H9 (cell line): Measurements from ENCODE around the gene ADGRG7. TPM values are rescaled to one million over a fixed set of nuclear protein-coding genes. Genes with fewer than 3 reads are reported as not detected.

Source experiments
- DNase-seq: peaks from one replicate; pipeline ENCODE4 v3.0.0-alpha.2; 2017
- H2AFZ ChIP-seq: one replicate; pipeline ENCODE4 v1.6.1; 2013; ENCODE audit warnings: mild to moderate bottlenecking, low read length, control low read depth, moderate library complexity
- H2AK5ac ChIP-seq: 2 replicates; pipeline ENCODE4 v1.6.1; 2013; ENCODE audit warnings: low read length, control low read depth, mixed read lengths; ENCODE audit not compliant: insufficient read length
- H2BK120ac ChIP-seq: one replicate; pipeline ENCODE4 v1.6.1; 2013; ENCODE audit warnings: low read depth, mild to moderate bottlenecking, low read length, control low read depth, inconsistent platforms; ENCODE audit not compliant: poor library complexity, severe bottlenecking
- H2BK12ac ChIP-seq: 2 replicates; pipeline ENCODE4 v1.6.1; 2013; ENCODE audit warnings: low read length, control low read depth, mixed read lengths, low read depth; ENCODE audit not compliant: insufficient read length
- H2BK15ac ChIP-seq: 2 replicates; pipeline ENCODE4 v1.6.1; 2013; ENCODE audit warnings: low read depth, low read length, control low read depth
- H2BK20ac ChIP-seq: one replicate; pipeline ENCODE4 v1.6.1; 2013; ENCODE audit warnings: low read depth, mild to moderate bottlenecking, low read length, control low read depth, inconsistent platforms; ENCODE audit not compliant: poor library complexity, severe bottlenecking
- H2BK5ac ChIP-seq: 2 replicates; pipeline ENCODE4 v1.6.1; 2013; ENCODE audit warnings: low read length, control low read depth, mixed read lengths; ENCODE audit not compliant: insufficient read length
- H3K14ac ChIP-seq: 2 replicates; pipeline ENCODE4 v1.6.1; 2013; ENCODE audit warnings: low read length, control low read depth; ENCODE audit not compliant: insufficient read depth
- H3K18ac ChIP-seq: 2 replicates; pipeline ENCODE4 v1.6.1; 2013; ENCODE audit warnings: low read depth, mild to moderate bottlenecking, mixed read lengths, low read length, control low read depth; ENCODE audit not compliant: insufficient read length
- H3K23ac ChIP-seq: 2 replicates; pipeline ENCODE4 v1.6.1; 2013; ENCODE audit warnings: low read length, control low read depth, mixed read lengths, low read depth; ENCODE audit not compliant: insufficient read length
- H3K23me2 ChIP-seq: 2 replicates; pipeline ENCODE4 v1.6.1; 2013; ENCODE audit warnings: low read depth, mild to moderate bottlenecking, mixed read lengths, low read length, control low read depth; ENCODE audit not compliant: insufficient read length, poor library complexity, severe bottlenecking
- H3K27ac ChIP-seq: 2 replicates; pipeline ENCODE4 v1.5.1; 2013; ENCODE audit warnings: low read length, control low read depth, mixed read lengths, low read depth; ENCODE audit not compliant: insufficient read length
- H3K27me3 ChIP-seq: 2 replicates; pipeline ENCODE4 v1.6.1; 2013; ENCODE audit warnings: low read length, control low read depth, inconsistent platforms; ENCODE audit not compliant: insufficient read depth
- H3K4ac ChIP-seq: 2 replicates; pipeline ENCODE4 v1.6.1; 2013; ENCODE audit warnings: low read depth, mild to moderate bottlenecking, control low read depth, inconsistent platforms, low read length, moderate library complexity
- H3K4me1 ChIP-seq: 2 replicates; pipeline ENCODE4 v1.6.1; 2013; ENCODE audit warnings: low read length, control low read depth, inconsistent platforms; ENCODE audit not compliant: insufficient read depth
- H3K4me2 ChIP-seq: 2 replicates; pipeline ENCODE4 v1.6.1; 2013; ENCODE audit warnings: low read length, control low read depth, mixed read lengths; ENCODE audit not compliant: insufficient read length, insufficient read depth
- H3K56ac ChIP-seq: 2 replicates; pipeline ENCODE4 v1.6.1; 2013; ENCODE audit warnings: low read depth, mild to moderate bottlenecking, mixed read lengths, low read length, control low read depth; ENCODE audit not compliant: insufficient read length
- H3K79me1 ChIP-seq: 2 replicates; pipeline ENCODE4 v1.6.1; 2013; ENCODE audit warnings: low read depth, mild to moderate bottlenecking, moderate library complexity, low read length, control low read depth, inconsistent platforms; ENCODE audit not compliant: insufficient read depth, poor library complexity, severe bottlenecking
- H3K79me2 ChIP-seq: 2 replicates; pipeline ENCODE4 v1.6.1; 2013; ENCODE audit warnings: low read length, control low read depth, inconsistent platforms; ENCODE audit not compliant: insufficient read depth
- H3K9ac ChIP-seq: 2 replicates; pipeline ENCODE4 v1.6.1; 2013; ENCODE audit warnings: low read length, control low read depth, mixed read lengths; ENCODE audit not compliant: insufficient read length; ENCODE audit errors: extremely low read depth
- H3K9me3 ChIP-seq: one replicate; pipeline ENCODE4 v1.6.1; 2013; ENCODE audit warnings: low read depth, low read length, inconsistent platforms; ENCODE audit not compliant: control insufficient read depth
- H3T11ph ChIP-seq: one replicate; pipeline ENCODE4 v1.6.1; 2013; ENCODE audit warnings: mild to moderate bottlenecking, low read length, control low read depth, inconsistent platforms
- H4K20me1 ChIP-seq: one replicate; pipeline ENCODE4 v1.6.1; 2013; ENCODE audit not compliant: control insufficient read depth, insufficient read length, insufficient read depth
- H4K5ac ChIP-seq: 2 replicates; pipeline ENCODE4 v1.6.1; 2013; ENCODE audit warnings: low read depth, mild to moderate bottlenecking, mixed read lengths, low read length, control low read depth; ENCODE audit not compliant: insufficient read length
- H4K8ac ChIP-seq: replicated peaks from 2 replicates; pipeline ENCODE4 v1.6.1; 2013; ENCODE audit warnings: low read length, control low read depth, mixed read lengths, low read depth; ENCODE audit not compliant: insufficient read length
- H4K91ac ChIP-seq: 2 replicates; pipeline ENCODE4 v1.6.1; 2013; ENCODE audit warnings: low read depth, mild to moderate bottlenecking, moderate library complexity, mixed read lengths, low read length, control low read depth; ENCODE audit not compliant: insufficient read length
- H3K27ac Mint-ChIP-seq, 3 experiments: 2 replicates in 2 of 3; 3 replicates in 1 of 3; pipeline ENCODE4 v1.8.0; 2020 to 2021; ENCODE audit warnings: mixed read lengths in 3 of 3, mild to moderate bottlenecking in 1 of 3, moderate library complexity in 1 of 3
- H3K27me3 Mint-ChIP-seq: 2 replicates; pipeline ENCODE4 v1.8.0; 2021; ENCODE audit warnings: low read depth, mild to moderate bottlenecking, moderate library complexity, mixed read lengths
- H3K36me3 Mint-ChIP-seq, 3 experiments: 2 replicates in 2 of 3; 3 replicates in 1 of 3; pipeline ENCODE4 v1.8.0; 2020 to 2021; ENCODE audit warnings: low read depth in 3 of 3, mixed read lengths in 3 of 3; ENCODE audit not compliant: insufficient read depth in 1 of 3
- H3K4me1 Mint-ChIP-seq, 2 experiments: 2 replicates each; pipeline ENCODE4 v1.8.0; 2020; ENCODE audit warnings: mixed read lengths in 2 of 2
- H3K4me3 Mint-ChIP-seq, 2 experiments: 2 replicates in 1 of 2; 3 replicates in 1 of 2; pipeline ENCODE4 v1.8.0; 2020 to 2021; ENCODE audit warnings: mild to moderate bottlenecking in 2 of 2, mixed read lengths in 2 of 2, moderate library complexity in 1 of 2
- H3K9me3 Mint-ChIP-seq, 2 experiments: 2 replicates in 1 of 2; 3 replicates in 1 of 2; pipeline ENCODE4 v1.8.0; 2020; ENCODE audit warnings: mild to moderate bottlenecking in 2 of 2, mixed read lengths in 2 of 2, moderate library complexity in 1 of 2
- CTCF ChIP-seq: fragments of 200-600 bp; sonication (generic); conservative IDR thresholded peaks from 3 replicates; pipeline ENCODE4 v1.8.0; 2021; ENCODE audit warnings: antibody characterized with exemption, mild to moderate bottlenecking
- WGBS: extraction: QIAGEN DNeasy Blood & Tissue Kit; methylation state at CpG from one replicate; pipeline ENCODE4 v1.1.7; 2013; ENCODE audit warnings: missing lambda C conversion rate, low lambda C conversion rate, mixed read lengths; ENCODE audit not compliant: insufficient read length; ENCODE audit errors: extremely low coverage; 5-methylcytosine and 5-hydroxymethylcytosine counted together
- total RNA-seq: library from RNA; stranded (reverse); gene quantifications from 2 replicates; pipeline ENCODE4 v1.2.1, GENCODE V29; 2021

ADGRG7 gene
- total RNA-seq, 1 experiment from 2014 or later, result not detected

- H3K4ac ChIP-seq, result no peak overlapping the region
- H4K5ac ChIP-seq, result no peak overlapping the region
- peak overlapping the region in 1 of 3 experiments; percentile 70; a peak in 2 of 7 replicates for H3K27ac Mint-ChIP-seq
- H3K18ac ChIP-seq, result no peak overlapping the region
- no peaks in the 10 kb centered on the region for H3K4me1 ChIP-seq
- no peaks in the 10 kb centered on the region for H4K20me1 ChIP-seq
- no peaks in the 10 kb centered on the region; a peak in 2 of 5 replicates for H3K9me3 Mint-ChIP-seq
- no peaks in the 10 kb centered on the region for H3K79me2 ChIP-seq
- no peak overlapping the region for H2AFZ ChIP-seq
- no CpG with 5 or more reads among the region's 6 CpGs for WGBS
- H2AK5ac ChIP-seq, result no peak overlapping the region
- no peak overlapping the region for H3K9ac ChIP-seq
- no peak overlapping the region for H2BK120ac ChIP-seq
- H3K4me2 ChIP-seq, result no peak overlapping the region
- H2BK15ac ChIP-seq, result no peak overlapping the region
- H3K23me2 ChIP-seq, result no peaks in the 10 kb centered on the region
- no peak overlapping the region for H3K4me3 Mint-ChIP-seq
- DNase-seq, result no peak
- no peak overlapping the region for H3T11ph ChIP-seq
- no peaks in the 10 kb centered on the region for H3K9me3 ChIP-seq
- no peak overlapping the region for H3K23ac ChIP-seq
- no peaks in the 10 kb centered on the region for H3K27me3 ChIP-seq
- H4K91ac ChIP-seq, result no peak overlapping the region
- H3K4me1 Mint-ChIP-seq, result peaks cover 16 to 17% of the 10 kb centered on the region in 2 experiments
- no peak overlapping the region for H3K14ac ChIP-seq
- TF ChIP-seq CTCF, result no peak
- H3K27ac ChIP-seq, result no peak overlapping the region
- peaks cover 2 to 5% (median 2%) of the 10 kb centered on the region in 3 experiments; a peak in 3 of 7 replicates for H3K36me3 Mint-ChIP-seq
- H3K56ac ChIP-seq, result no peak overlapping the region
- H4K8ac ChIP-seq, result no peak overlapping the region
- no peaks in the 10 kb centered on the region; the same call in 1 of the 2 replicates for H3K27me3 Mint-ChIP-seq
- H2BK12ac ChIP-seq, result no peak overlapping the region
- H3K79me1 ChIP-seq, result no peaks in the 10 kb centered on the region
- H2BK20ac ChIP-seq, result no peak overlapping the region
- no peak overlapping the region for H2BK5ac ChIP-seq
Measured at GRCh38 chr3:100575704-100576103, 33.7 kb upstream of the ADGRG7 start.
